ENCODE results near the gene DNAH3.
"Not testable (repeated sequence)": the region's sequence is repeated elsewhere in the genome, so short reads cannot be mapped to it uniquely, and the experiment has no call there.

The DNAH3 gene

GRCh38 chr16:21150375-21151001 is at the start of gene DNAH3:
TSS of gene DNAH3 (minus strand) at chr16:21150846. CDS start at chr16:21150319, 527 bp downstream.
- peak; percentile 45 for DNase-seq

- DNase-seq: no peak
These were observed 49.1 kb upstream of the DNAH3 start for GRCh38 chr16:21199607-21200218.

- DNase-seq: no peak
These were observed 47.0 kb upstream of the DNAH3 start for GRCh38 chr16:21197621-21198020.

- DNase-seq: no peak
These were observed 46.5 kb upstream of the DNAH3 start for GRCh38 chr16:21197112-21197511.

- not testable (repeated sequence) for DNase-seq
These were observed 44.7 kb upstream of the DNAH3 start for GRCh38 chr16:21195330-21195729.

GRCh38 chr16:21194771-21195301 is 44.2 kb upstream of the DNAH3 start:
- DNase-seq: no peak

- DNase-seq: no peak
These were observed 42.3 kb upstream of the DNAH3 start for GRCh38 chr16:21192991-21193390.

- DNase-seq: no peak
These were observed 40.0 kb upstream of the DNAH3 start for GRCh38 chr16:21190599-21190998.

GRCh38 chr16:21190013-21190412 is 39.4 kb upstream of the DNAH3 start:
- no peak for DNase-seq

- DNase-seq: no peak
These were observed 38.7 kb upstream of the DNAH3 start for GRCh38 chr16:21189311-21189710.

GRCh38 chr16:21186326-21186691 is 35.7 kb upstream of the DNAH3 start:
- DNase-seq: no peak

- DNase-seq: no peak
These were observed 35.1 kb upstream of the DNAH3 start for GRCh38 chr16:21185659-21186325.

GRCh38 chr16:21184834-21185233 is 34.2 kb upstream of the DNAH3 start:
- DNase-seq: no peak

- DNase-seq: no peak
These were observed 33.3 kb upstream of the DNAH3 start for GRCh38 chr16:21183995-21184394.

GRCh38 chr16:21179983-21180365 is 29.3 kb upstream of the DNAH3 start:
- no peak for DNase-seq

GRCh38 chr16:21179126-21179982 is 28.7 kb upstream of the DNAH3 start:
- no peak for DNase-seq

GRCh38 chr16:21175397-21175796 is 24.8 kb upstream of the DNAH3 start:
- DNase-seq: no peak

GRCh38 chr16:21172650-21173049 is 22.0 kb upstream of the DNAH3 start:
- DNase-seq: no peak

- DNase-seq: not testable (repeated sequence)
These were observed 19.5 kb upstream of the DNAH3 start for GRCh38 chr16:21170116-21170515.

- no peak for DNase-seq
These were observed 18.8 kb upstream of the DNAH3 start for GRCh38 chr16:21169249-21169981.

- no peak for DNase-seq
These were observed 17.4 kb upstream of the DNAH3 start for GRCh38 chr16:21167929-21168602.

- no peak for DNase-seq
These were observed 16.7 kb upstream of the DNAH3 start for GRCh38 chr16:21167360-21167759.
